ENCODE results near the gene MCAT. TPM values are rescaled to one million over a fixed set of nuclear protein-coding genes. Genes with fewer than 3 reads are reported as not detected.

MCAT gene
- polyA plus RNA-seq, 4 donors: 19.4 to 27.6 (median 21.7) TPM

GRCh38 chr22:43094551-43094950 is 48.6 kb downstream of the MCAT start:
- DNase-seq (ENCODE audit: low read depth in 4 of 4, low spot score in 3 of 4): no peak

GRCh38 chr22:43094085-43094484 is 49.1 kb downstream of the MCAT start:
- DNase-seq (ENCODE audit: low read depth in 4 of 4, low spot score in 3 of 4): no peak

- no peak for DNase-seq (ENCODE audit: low read depth in 4 of 4, low spot score in 3 of 4)
These were observed 51.1 kb downstream of the MCAT start for GRCh38 chr22:43092085-43092484.

GRCh38 chr22:43090130-43090789 is 52.9 kb downstream of the MCAT start:
- DNase-seq (ENCODE audit: low read depth in 4 of 4, low spot score in 3 of 4): no peak

- peak; percentile 60 to 74 (median 66) for DNase-seq (ENCODE audit: low read depth in 4 of 4, low spot score in 3 of 4)
These were observed 54.0 kb downstream of the MCAT start, which contains the start of gene TTLL1 for GRCh38 chr22:43088984-43089717. Gene TTLL1, minus strand, starts transcription at chr22:43089391. Its CDS starts 13,805 bp downstream, at chr22:43075586.

- no peak for DNase-seq (ENCODE audit: low read depth in 4 of 4, low spot score in 3 of 4)
These were observed 54.6 kb downstream of the MCAT start for GRCh38 chr22:43088627-43088983.

GRCh38 chr22:43085658-43086606 is 57.3 kb downstream of the MCAT start:
- no peak for DNase-seq (ENCODE audit: low read depth in 4 of 4, low spot score in 3 of 4)

Other genes with a start within 250 kb of the MCAT start
- 10 to 100 TPM; 64.6 to 68.8 (median 67.8) TPM for gene PACSIN2, start 128.2 kb downstream of the MCAT start, polyA plus RNA-seq (ENCODE audit: insufficient read length in 4 of 4)
- 10 to 100 TPM; 15.4 to 20.6 (median 19.1) TPM for gene TTLL1, start 54.0 kb downstream of the MCAT start, polyA plus RNA-seq (ENCODE audit: insufficient read length in 4 of 4)
- gene BIK, start 32.6 kb downstream of the MCAT start, polyA plus RNA-seq (ENCODE audit: insufficient read length in 4 of 4): 1 to 10 TPM; 1.1 to 1.8 (median 1.2) TPM
- gene TSPO, start 8.2 kb upstream of the MCAT start, polyA plus RNA-seq (ENCODE audit: insufficient read length in 4 of 4): 10 to 100 TPM; 20.9 to 40.6 (median 22.4) TPM
- 10 to 100 TPM; 20.8 to 31.6 (median 27.8) TPM for gene TTLL12, start 43.7 kb upstream of the MCAT start, polyA plus RNA-seq (ENCODE audit: insufficient read length in 4 of 4)
- gene SCUBE1, start 200.0 kb upstream of the MCAT start, polyA plus RNA-seq (ENCODE audit: insufficient read length in 4 of 4): 1 to 10 TPM; 5.7 to 8.7 (median 7.8) TPM

All from right renal pelvis (tissue), 4 donors.